GM12864 (cell line): ENCODE data around the gene CALCOCO2.
A peak's percentile ranks its signal among the peaks of the same experiment; 100 is the strongest.
"Not testable (repeated sequence)": the region's sequence is repeated elsewhere in the genome, so short reads cannot be mapped to it uniquely, and the experiment has no call there.

Source experiments
- DNase-seq: peaks from one replicate; pipeline ENCODE4 v3.0.0-alpha.2; 2011; ENCODE audit warnings: low read depth
- H3K4me3 ChIP-seq: 2 replicates; pipeline ENCODE4 v1.5.1; 2011; ENCODE audit warnings: mild to moderate bottlenecking, low read depth, low read length, control low read depth
- CTCF ChIP-seq: IDR thresholded peaks from 2 replicates; pipeline ENCODE4 v1.5.1; 2011; ENCODE audit warnings: low read depth, mild to moderate bottlenecking, moderate library complexity, low read length, control low read depth, inconsistent platforms; ENCODE audit errors: missing control alignments

Gene CALCOCO2

GRCh38 chr17:48830840-48831548 lies at the start of gene CALCOCO2:
TSS of gene CALCOCO2 (plus strand) at chr17:48831035. CDS start at chr17:48841708, 10,673 bp downstream.
- DNase-seq, result peak; percentile 75
- TF ChIP-seq CTCF, result no peak
- H3K4me3 ChIP-seq, result peak within 1 kb of the TSS; percentile 80

- TF ChIP-seq CTCF, result no peak
- no peak overlapping the region for H3K4me3 ChIP-seq
- no peak for DNase-seq
Measured at GRCh38 chr17:48787828-48788227, 43.0 kb upstream of the CALCOCO2 start.

GRCh38 chr17:48790607-48791127 lies 40.2 kb upstream of the CALCOCO2 start:
- TF ChIP-seq CTCF, result no peak
- DNase-seq, result no peak
- no peak overlapping the region for H3K4me3 ChIP-seq

GRCh38 chr17:48791128-48792032 lies 39.5 kb upstream of the CALCOCO2 start:
- no peak overlapping the region for H3K4me3 ChIP-seq
- no peak for DNase-seq
- TF ChIP-seq CTCF, result peak; percentile 54

GRCh38 chr17:48792033-48792798 lies 38.6 kb upstream of the CALCOCO2 start:
- no peak for DNase-seq
- no peak for TF ChIP-seq CTCF
- H3K4me3 ChIP-seq, result no peak overlapping the region

GRCh38 chr17:48795444-48796162 lies 35.2 kb upstream of the CALCOCO2 start:
- H3K4me3 ChIP-seq, result no peak overlapping the region
- no peak for TF ChIP-seq CTCF
- DNase-seq, result no peak

- not testable (repeated sequence) for DNase-seq, H3K4me3 ChIP-seq
Measured at GRCh38 chr17:48796163-48796522, 34.7 kb upstream of the CALCOCO2 start.
